HepG2 (cell line): ENCODE measurements around the gene DELE1. TPM values are rescaled to one million over a fixed set of nuclear protein-coding genes. Genes with fewer than 3 reads are reported as not detected.

ENCODE experiments used
- ATAC-seq: fragments of 200-7000 bp; cut with Tn5 transposase; 3 replicates; pipeline ENCODE4 v1.9.1; 2020; ENCODE audit warnings: mild to moderate bottlenecking, moderate library complexity
- BruUV-seq: library from RNA; stranded (reverse); fragments of 400-500 nt; replicated peaks from 2 replicates; lab custom pipeline; 2021; lab: Mats Ljungman, UMichigan
- CTCF ChIA-PET: fragments of 300-600 bp; formaldehyde crosslinking; extraction: SDS; loops from one replicate; lab custom pipeline; 2021; ENCODE audit warnings: low total read pairs, inconsistent platforms, low intra/inter-chr PET ratio; lab: Yijun Ruan, JAX
- POLR2A ChIA-PET: fragments of 350-600 bp; sonication (Branson Sonifier 250); formaldehyde crosslinking; loops from one replicate; lab custom pipeline; 2020; ENCODE audit warnings: antibody characterized with exemption, inconsistent platforms; lab: Yijun Ruan, JAX
- DNase-seq: peaks from one replicate; pipeline ENCODE4 v3.0.0-alpha.2; 2015; ENCODE audit warnings: low spot score
- FAIRE-seq: peaks from 3 replicates; lab custom pipeline; 2011; peaks lifted over from hg19 to GRCh38; lab: Jason Lieb, UNC
- H2AFZ ChIP-seq: one replicate; pipeline ENCODE4 v1.6.1; 2011; ENCODE audit warnings: low read length, inconsistent platforms
- H3K27ac ChIP-seq: fragments of 300-600 bp; 3 replicates; pipeline ENCODE4 v1.8.0; 2011; ENCODE audit warnings: mixed run types, mild to moderate bottlenecking, mixed read lengths, low read length, inconsistent platforms; ENCODE audit not compliant: insufficient read depth; ENCODE audit errors: extremely low read length
- H3K27me3 ChIP-seq, 2 experiments: fragments of 200-600 bp in 1 of 2; 2 replicates in 1 of 2; 3 replicates in 1 of 2; pipeline versions ENCODE4 v1.6.0 to v1.8.0; 2011; ENCODE audit warnings: low read length in 2 of 2, mild to moderate bottlenecking in 2 of 2, moderate library complexity in 2 of 2, inconsistent platforms in 1 of 2; ENCODE audit not compliant: insufficient read depth in 2 of 2, control insufficient read depth in 1 of 2
- H3K36me3 ChIP-seq, 2 experiments: fragments of 200-600 bp in 1 of 2; replicated peaks in 1 of 2; 2 replicates in 1 of 2; 3 replicates in 1 of 2; pipeline versions ENCODE4 v1.5.1 to v1.8.0; 2011; ENCODE audit warnings: low read length in 2 of 2, inconsistent platforms in 1 of 2; ENCODE audit not compliant: insufficient read depth in 2 of 2, control insufficient read depth in 1 of 2
- H3K4me1 ChIP-seq: 2 replicates; pipeline ENCODE4 v1.5.1; 2012; ENCODE audit warnings: low read length, inconsistent platforms; ENCODE audit not compliant: insufficient read depth
- H3K4me2 ChIP-seq: 2 replicates; pipeline ENCODE4 v1.6.0; 2011; ENCODE audit warnings: low read depth, low read length, inconsistent platforms
- H3K4me3 ChIP-seq, 3 experiments: fragments of 200-600 bp in 1 of 3; sonication (generic), shearing (Covaris generic) in 1 of 3; replicated peaks in 1 of 3; 2 replicates each; pipeline ENCODE4 v1.5.1; 2011 to 2016; ENCODE audit warnings: low read length in 3 of 3, inconsistent platforms in 2 of 3, low read depth in 2 of 3, mild to moderate bottlenecking in 2 of 3, control low read depth in 1 of 3, mixed read lengths in 1 of 3; ENCODE audit not compliant: insufficient read depth in 1 of 3
- H3K79me2 ChIP-seq: one replicate; pipeline ENCODE4 v1.6.1; 2011; ENCODE audit warnings: low read length, inconsistent platforms; ENCODE audit not compliant: insufficient read depth
- H3K9ac ChIP-seq: 2 replicates; pipeline ENCODE4 v1.6.0; 2011; ENCODE audit warnings: mild to moderate bottlenecking, low read depth, low read length, inconsistent platforms; ENCODE audit not compliant: insufficient read depth
- H3K9me3 ChIP-seq: 2 replicates; pipeline ENCODE4 v1.5.1; 2012; ENCODE audit warnings: mild to moderate bottlenecking, low read length
- H4K20me1 ChIP-seq: 2 replicates; pipeline ENCODE4 v1.6.0; 2011; ENCODE audit warnings: inconsistent platforms, mild to moderate bottlenecking, low read length, moderate library complexity; ENCODE audit not compliant: insufficient read depth
- NR2C2 ChIP-seq: sonication (generic); formaldehyde crosslinking; IDR thresholded peaks from 2 replicates; pipeline ENCODE4 v1.4.0; 2020; ENCODE audit warnings: missing genetic modification reagents, mild to moderate bottlenecking, moderate library complexity, borderline replicate concordance
- PITX1 ChIP-seq: sonication (generic); formaldehyde crosslinking; IDR thresholded peaks from 2 replicates; pipeline ENCODE4 v1.5.1; 2020; ENCODE audit warnings: mild to moderate bottlenecking, missing genetic modification reagents
- POLR2G ChIP-seq: fragments of 200-400 bp; formaldehyde crosslinking; IDR thresholded peaks from 2 replicates; pipeline ENCODE4 v1.6.1; 2018; ENCODE audit warnings: mild to moderate bottlenecking, low read depth, low read length, moderate library complexity
- TBX2 ChIP-seq: sonication (generic); formaldehyde crosslinking; IDR thresholded peaks from 2 replicates; pipeline ENCODE4 v1.5.0; 2020; ENCODE audit warnings: missing genetic modification reagents, mild to moderate bottlenecking, borderline replicate concordance
- YY1 ChIP-seq: IDR thresholded peaks from 2 replicates; pipeline ENCODE4 v1.6.1; 2011; ENCODE audit warnings: low read length, low read depth, moderate library complexity, mild to moderate bottlenecking; ENCODE audit not compliant: insufficient read depth, insufficient replicate concordance
- ZNF143 ChIP-seq: sonication (generic); formaldehyde crosslinking; IDR thresholded peaks from 2 replicates; pipeline ENCODE4 v1.4.0; 2020; ENCODE audit warnings: missing genetic modification reagents
- ZNF746 ChIP-seq: sonication (generic); formaldehyde crosslinking; IDR thresholded peaks from 2 replicates; pipeline ENCODE4 v1.8.0; 2022; ENCODE audit warnings: mild to moderate bottlenecking, missing genetic modification reagents
- WGBS: methylation state at CpG from one replicate; pipeline ENCODE4 v1.1.6; 2017; ENCODE audit warnings: low lambda C conversion rate; 5-methylcytosine and 5-hydroxymethylcytosine counted together
- in situ Hi-C: cut with HindIII; loops from 2 replicates; pipeline ENCODE4 v1.10.0; 2017; ENCODE audit warnings: low pct_unique_long_range_greater_than_20kb; ENCODE audit not compliant: extremely low pct_ligation_motif_present
- intact Hi-C: fragments of 100-400 bp; cut with micrococcal nuclease; formaldehyde crosslinking; loops from one replicate; pipeline ENCODE4 v1.10.0; 2022; ENCODE audit not compliant: unreplicated experiment
- polyA plus RNA-seq, 8 experiments: library from polyadenylated mRNA; depleted of rRNA in 3 of 8; stranded (reverse) in 7 of 8; unstranded in 1 of 8; fragments of >200 nt; fragmentation: Illumina TruSeq in 4 of 8; extraction: Trizol in 4 of 8; gene quantifications; 2 replicates each; pipeline versions ENCODE4 v1.2.1 to v1.2.3, GENCODE V29; 2011 to 2016; ENCODE audit warnings: low read depth in 4 of 8, missing spikeins in 1 of 8, mixed read lengths in 1 of 8; ENCODE audit not compliant: insufficient read depth in 1 of 8
- total RNA-seq, 5 experiments: library from RNA; depleted of rRNA; stranded (reverse); fragments of >200 nt; fragmentation: Illumina TruSeq; extraction: Trizol; gene quantifications; 2 replicates each; pipeline ENCODE4 v1.2.3, GENCODE V29; 2016; ENCODE audit warnings: low read depth in 1 of 5
- TF ChIP-seq, protein P1 (sequence below): sonication (generic); formaldehyde crosslinking; IDR thresholded peaks from 2 replicates; pipeline ENCODE4 v1.4.0; 2020; ENCODE audit warnings: missing genetic modification reagents
- TF ChIP-seq, protein P2 (sequence below): sonication (generic); formaldehyde crosslinking; IDR thresholded peaks from 2 replicates; pipeline ENCODE4 v1.5.0; 2020; ENCODE audit warnings: missing genetic modification reagents, mild to moderate bottlenecking, borderline replicate concordance
- TF ChIP-seq, protein P3 (sequence below): IDR thresholded peaks from 2 replicates; pipeline ENCODE4 v1.6.1; 2016
- TF ChIP-seq, protein P4 (sequence below): IDR thresholded peaks from 2 replicates; pipeline ENCODE4 v1.6.1; 2016; ENCODE audit warnings: mild to moderate bottlenecking
- TF ChIP-seq, protein P5 (sequence below): sonication (generic); formaldehyde crosslinking; IDR thresholded peaks from 2 replicates; pipeline ENCODE4 v1.5.0; 2020; ENCODE audit warnings: mild to moderate bottlenecking, missing genetic modification reagents, borderline replicate concordance

The DELE1 gene
- total and polyA plus RNA-seq, 2 of the 13 experiments (the other 11 are each of a cell fraction or from before 2014, with no cell fraction given): 57.5 to 90.3 TPM

DNA sequence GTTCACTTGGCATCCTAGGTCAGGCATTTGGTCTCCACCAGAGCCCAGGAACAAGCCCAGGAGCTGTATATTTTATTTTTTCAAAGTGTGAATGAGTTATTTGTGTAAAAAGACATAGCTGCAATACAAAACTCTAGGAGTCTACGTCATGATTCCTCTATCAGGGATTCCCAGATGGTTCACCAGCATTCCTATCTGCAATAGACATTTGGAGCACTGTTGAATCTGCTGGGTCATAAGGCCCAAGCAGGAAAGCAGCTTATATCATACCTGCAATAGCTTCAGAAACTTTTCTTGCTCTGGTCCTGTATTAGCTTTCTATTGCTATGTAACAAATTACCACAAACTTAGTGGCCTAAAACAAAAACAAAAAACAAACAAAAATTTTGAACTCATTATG is 16.7 kb upstream of the DELE1 start (continued):
- TF ChIP-seq, protein P1, sequence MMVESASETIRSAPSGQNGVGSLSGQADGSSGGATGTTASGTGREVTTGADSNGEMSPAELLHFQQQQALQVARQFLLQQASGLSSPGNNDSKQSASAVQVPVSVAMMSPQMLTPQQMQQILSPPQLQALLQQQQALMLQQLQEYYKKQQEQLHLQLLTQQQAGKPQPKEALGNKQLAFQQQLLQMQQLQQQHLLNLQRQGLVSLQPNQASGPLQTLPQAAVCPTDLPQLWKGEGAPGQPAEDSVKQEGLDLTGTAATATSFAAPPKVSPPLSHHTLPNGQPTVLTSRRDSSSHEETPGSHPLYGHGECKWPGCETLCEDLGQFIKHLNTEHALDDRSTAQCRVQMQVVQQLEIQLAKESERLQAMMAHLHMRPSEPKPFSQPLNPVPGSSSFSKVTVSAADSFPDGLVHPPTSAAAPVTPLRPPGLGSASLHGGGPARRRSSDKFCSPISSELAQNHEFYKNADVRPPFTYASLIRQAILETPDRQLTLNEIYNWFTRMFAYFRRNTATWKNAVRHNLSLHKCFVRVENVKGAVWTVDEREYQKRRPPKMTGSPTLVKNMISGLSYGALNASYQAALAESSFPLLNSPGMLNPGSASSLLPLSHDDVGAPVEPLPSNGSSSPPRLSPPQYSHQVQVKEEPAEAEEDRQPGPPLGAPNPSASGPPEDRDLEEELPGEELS (CRISPR knock-in tag): no peak
- TF ChIP-seq, protein P2, sequence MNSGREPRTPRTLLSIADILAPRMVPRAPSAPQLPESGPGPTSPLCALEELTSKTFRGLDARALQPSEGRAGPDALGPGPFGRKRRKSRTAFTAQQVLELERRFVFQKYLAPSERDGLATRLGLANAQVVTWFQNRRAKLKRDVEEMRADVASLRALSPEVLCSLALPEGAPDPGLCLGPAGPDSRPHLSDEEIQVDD (CRISPR knock-in tag): no peak
- TF ChIP-seq ZNF143 (CRISPR knock-in tag): no peak
- no peak for TF ChIP-seq ZNF746 (CRISPR knock-in tag)
- no peak for TF ChIP-seq PITX1 (CRISPR knock-in tag)
- no peak for TF ChIP-seq POLR2G
- no peak for TF ChIP-seq YY1
- TF ChIP-seq, protein P3, sequence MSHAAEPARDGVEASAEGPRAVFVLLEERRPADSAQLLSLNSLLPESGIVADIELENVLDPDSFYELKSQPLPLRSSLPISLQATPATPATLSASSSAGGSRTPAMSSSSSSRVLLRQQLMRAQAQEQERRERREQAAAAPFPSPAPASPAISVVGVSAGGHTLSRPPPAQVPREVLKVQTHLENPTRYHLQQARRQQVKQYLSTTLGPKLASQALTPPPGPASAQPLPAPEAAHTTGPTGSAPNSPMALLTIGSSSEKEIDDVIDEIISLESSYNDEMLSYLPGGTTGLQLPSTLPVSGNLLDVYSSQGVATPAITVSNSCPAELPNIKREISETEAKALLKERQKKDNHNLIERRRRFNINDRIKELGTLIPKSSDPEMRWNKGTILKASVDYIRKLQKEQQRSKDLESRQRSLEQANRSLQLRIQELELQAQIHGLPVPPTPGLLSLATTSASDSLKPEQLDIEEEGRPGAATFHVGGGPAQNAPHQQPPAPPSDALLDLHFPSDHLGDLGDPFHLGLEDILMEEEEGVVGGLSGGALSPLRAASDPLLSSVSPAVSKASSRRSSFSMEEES (CRISPR knock-in tag): no peak
- no peak for TF ChIP-seq TBX2 (CRISPR knock-in tag)

DNA sequence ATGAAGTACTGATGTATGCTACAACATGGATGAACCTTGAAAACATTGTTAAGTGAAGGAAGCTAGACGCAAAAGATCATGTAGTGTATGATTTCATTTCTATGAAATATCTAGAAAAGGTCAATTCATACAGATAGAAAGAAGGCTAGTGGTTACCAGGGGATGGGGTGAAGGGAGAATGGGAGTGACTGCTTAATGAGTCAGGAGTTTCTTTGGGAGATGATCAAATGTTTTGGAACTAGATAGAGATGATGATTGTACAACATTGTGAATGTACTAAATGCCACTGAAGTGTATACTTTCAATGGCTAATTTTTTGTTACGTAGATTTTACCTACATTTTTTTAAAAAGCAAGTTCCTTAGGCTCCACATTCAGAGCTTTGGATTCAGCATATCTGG is 14.9 kb upstream of the DELE1 start:
- Histone ChIP-seq H3K36me3 (no peaks in the 10 kb centered on the region), H3K27me3 (peaks cover 0 to 12% of the 10 kb centered on the region in 2 experiments; a peak in 2 of 5 replicates), H4K20me1 (no peaks in the 10 kb centered on the region), H3K79me2 (no peaks in the 10 kb centered on the region), H3K4me3 (no peak overlapping the region), H2AFZ (no peak overlapping the region), H3K27ac (no peak overlapping the region), H3K4me2 (no peak overlapping the region), H3K9ac (no peak overlapping the region), H3K4me1 (peaks cover 6% of the 10 kb centered on the region; the same call in 1 of the 2 replicates), H3K9me3 (no peaks in the 10 kb centered on the region)
- FAIRE-seq (no peak), ATAC-seq (no peak), DNase-seq (no peak)
- intact Hi-C loops: no loop called here
- WGBS: 3% methylated on average over 2 of the region's 2 CpGs
- no TSS peak for BruUV-seq
- ChIA-PET POLR2A (no interaction called here), CTCF (no interaction called here)
- in situ Hi-C loops: no loop called here
- TF ChIP-seq, protein P4, sequence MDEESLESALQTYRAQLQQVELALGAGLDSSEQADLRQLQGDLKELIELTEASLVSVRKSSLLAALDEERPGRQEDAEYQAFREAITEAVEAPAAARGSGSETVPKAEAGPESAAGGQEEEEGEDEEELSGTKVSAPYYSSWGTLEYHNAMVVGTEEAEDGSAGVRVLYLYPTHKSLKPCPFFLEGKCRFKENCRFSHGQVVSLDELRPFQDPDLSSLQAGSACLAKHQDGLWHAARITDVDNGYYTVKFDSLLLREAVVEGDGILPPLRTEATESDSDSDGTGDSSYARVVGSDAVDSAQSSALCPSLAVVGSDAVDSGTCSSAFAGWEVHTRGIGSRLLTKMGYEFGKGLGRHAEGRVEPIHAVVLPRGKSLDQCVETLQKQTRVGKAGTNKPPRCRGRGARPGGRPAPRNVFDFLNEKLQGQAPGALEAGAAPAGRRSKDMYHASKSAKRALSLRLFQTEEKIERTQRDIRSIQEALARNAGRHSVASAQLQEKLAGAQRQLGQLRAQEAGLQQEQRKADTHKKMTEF (CRISPR knock-in tag): no peak
- TF ChIP-seq, protein P5, sequence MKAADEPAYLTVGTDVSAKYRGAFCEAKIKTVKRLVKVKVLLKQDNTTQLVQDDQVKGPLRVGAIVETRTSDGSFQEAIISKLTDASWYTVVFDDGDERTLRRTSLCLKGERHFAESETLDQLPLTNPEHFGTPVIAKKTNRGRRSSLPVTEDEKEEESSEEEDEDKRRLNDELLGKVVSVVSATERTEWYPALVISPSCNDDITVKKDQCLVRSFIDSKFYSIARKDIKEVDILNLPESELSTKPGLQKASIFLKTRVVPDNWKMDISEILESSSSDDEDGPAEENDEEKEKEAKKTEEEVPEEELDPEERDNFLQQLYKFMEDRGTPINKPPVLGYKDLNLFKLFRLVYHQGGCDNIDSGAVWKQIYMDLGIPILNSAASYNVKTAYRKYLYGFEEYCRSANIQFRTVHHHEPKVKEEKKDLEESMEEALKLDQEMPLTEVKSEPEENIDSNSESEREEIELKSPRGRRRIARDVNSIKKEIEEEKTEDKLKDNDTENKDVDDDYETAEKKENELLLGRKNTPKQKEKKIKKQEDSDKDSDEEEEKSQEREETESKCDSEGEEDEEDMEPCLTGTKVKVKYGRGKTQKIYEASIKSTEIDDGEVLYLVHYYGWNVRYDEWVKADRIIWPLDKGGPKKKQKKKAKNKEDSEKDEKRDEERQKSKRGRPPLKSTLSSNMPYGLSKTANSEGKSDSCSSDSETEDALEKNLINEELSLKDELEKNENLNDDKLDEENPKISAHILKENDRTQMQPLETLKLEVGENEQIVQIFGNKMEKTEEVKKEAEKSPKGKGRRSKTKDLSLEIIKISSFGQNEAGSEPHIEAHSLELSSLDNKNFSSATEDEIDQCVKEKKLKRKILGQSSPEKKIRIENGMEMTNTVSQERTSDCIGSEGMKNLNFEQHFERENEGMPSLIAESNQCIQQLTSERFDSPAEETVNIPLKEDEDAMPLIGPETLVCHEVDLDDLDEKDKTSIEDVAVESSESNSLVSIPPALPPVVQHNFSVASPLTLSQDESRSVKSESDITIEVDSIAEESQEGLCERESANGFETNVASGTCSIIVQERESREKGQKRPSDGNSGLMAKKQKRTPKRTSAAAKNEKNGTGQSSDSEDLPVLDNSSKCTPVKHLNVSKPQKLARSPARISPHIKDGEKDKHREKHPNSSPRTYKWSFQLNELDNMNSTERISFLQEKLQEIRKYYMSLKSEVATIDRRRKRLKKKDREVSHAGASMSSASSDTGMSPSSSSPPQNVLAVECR (CRISPR knock-in tag): no peak
- no peak for TF ChIP-seq NR2C2 (CRISPR knock-in tag)
